ENCODE results near the gene RSPH1.

Gene RSPH1

GRCh38 chr21:42489006-42489563, 6.9 kb downstream of the RSPH1 start:
- H3K4me3 ChIP-seq (ENCODE audit: low read depth, low read length) = no peak overlapping the region
- TF ChIP-seq, protein P1, sequence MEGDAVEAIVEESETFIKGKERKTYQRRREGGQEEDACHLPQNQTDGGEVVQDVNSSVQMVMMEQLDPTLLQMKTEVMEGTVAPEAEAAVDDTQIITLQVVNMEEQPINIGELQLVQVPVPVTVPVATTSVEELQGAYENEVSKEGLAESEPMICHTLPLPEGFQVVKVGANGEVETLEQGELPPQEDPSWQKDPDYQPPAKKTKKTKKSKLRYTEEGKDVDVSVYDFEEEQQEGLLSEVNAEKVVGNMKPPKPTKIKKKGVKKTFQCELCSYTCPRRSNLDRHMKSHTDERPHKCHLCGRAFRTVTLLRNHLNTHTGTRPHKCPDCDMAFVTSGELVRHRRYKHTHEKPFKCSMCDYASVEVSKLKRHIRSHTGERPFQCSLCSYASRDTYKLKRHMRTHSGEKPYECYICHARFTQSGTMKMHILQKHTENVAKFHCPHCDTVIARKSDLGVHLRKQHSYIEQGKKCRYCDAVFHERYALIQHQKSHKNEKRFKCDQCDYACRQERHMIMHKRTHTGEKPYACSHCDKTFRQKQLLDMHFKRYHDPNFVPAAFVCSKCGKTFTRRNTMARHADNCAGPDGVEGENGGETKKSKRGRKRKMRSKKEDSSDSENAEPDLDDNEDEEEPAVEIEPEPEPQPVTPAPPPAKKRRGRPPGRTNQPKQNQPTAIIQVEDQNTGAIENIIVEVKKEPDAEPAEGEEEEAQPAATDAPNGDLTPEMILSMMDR (IDR thresholded peaks at IDR 0.05; ENCODE audit: low read depth, low read length, missing control alignments) = no peak
- in situ Hi-C loops (cut with HindIII; ENCODE audit: low sequenced_read_pairs) = no loop called here
- DNase-seq (ENCODE audit: low read depth) = no peak

- in situ Hi-C loops (cut with HindIII; ENCODE audit: low sequenced_read_pairs) = no loop called here
- no peak overlapping the region for H3K4me3 ChIP-seq (ENCODE audit: low read depth, low read length)
- TF ChIP-seq, protein P1 (IDR thresholded peaks at IDR 0.05; ENCODE audit: low read depth, low read length, missing control alignments) = no peak
- no peak for DNase-seq (ENCODE audit: low read depth)
Measured at GRCh38 chr21:42486531-42486930, 9.5 kb downstream of the RSPH1 start.

DNA sequence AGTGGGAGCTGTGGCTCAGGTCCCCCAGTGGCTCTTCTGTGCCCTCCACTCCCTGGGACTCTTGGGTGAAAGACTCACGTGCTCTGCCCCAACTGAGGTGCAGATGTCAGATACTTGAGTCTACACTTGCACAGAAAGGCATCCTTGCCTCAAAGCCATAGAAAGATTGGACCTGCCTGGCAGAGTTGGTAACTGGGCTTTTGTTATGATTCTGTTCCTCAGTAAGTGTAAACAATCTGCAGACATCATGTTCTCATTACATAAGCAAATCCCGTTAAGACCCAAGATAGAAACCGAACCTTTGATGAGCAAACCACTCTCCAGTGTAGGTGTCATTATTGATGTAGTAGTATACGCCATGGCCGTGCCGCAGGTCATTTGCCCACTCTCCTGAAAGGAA, 10.0 kb downstream of the RSPH1 start:
- in situ Hi-C loops (cut with HindIII; ENCODE audit: low sequenced_read_pairs) = no loop called here
- DNase-seq (ENCODE audit: low read depth) = no peak
- TF ChIP-seq, protein P1 (IDR thresholded peaks at IDR 0.05; ENCODE audit: low read depth, low read length, missing control alignments) = no peak
- H3K4me3 ChIP-seq (ENCODE audit: low read depth, low read length) = no peak overlapping the region

GRCh38 chr21:42484966-42485365, 11.1 kb downstream of the RSPH1 start:
- in situ Hi-C loops (cut with HindIII; ENCODE audit: low sequenced_read_pairs) = no loop called here
- DNase-seq (ENCODE audit: low read depth) = no peak
- TF ChIP-seq, protein P1 (IDR thresholded peaks at IDR 0.05; ENCODE audit: low read depth, low read length, missing control alignments) = no peak
- H3K4me3 ChIP-seq (ENCODE audit: low read depth, low read length) = no peak overlapping the region

DNA sequence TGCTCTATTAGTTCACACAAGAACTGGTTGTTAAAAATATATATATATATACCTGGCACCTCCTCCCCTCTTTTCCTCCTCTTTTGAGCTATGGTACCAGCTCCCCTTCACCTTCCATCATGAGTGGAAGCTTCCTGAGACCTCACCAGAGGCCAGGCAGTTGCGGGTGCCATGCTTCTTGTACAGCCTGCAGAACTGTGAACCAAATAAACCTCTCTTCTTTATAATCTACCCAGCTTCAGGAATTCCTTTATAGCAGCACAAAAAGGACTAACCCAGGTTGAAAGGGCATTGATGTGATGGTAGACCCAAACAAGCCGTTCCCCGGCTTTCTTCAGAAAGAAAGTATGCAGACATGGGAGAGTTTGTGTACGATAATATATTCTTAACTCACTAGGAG, 14.9 kb downstream of the RSPH1 start:
- no peak for DNase-seq (ENCODE audit: low read depth)
- in situ Hi-C loops (cut with HindIII; ENCODE audit: low sequenced_read_pairs) = no loop called here
- TF ChIP-seq, protein P1 (IDR thresholded peaks at IDR 0.05; ENCODE audit: low read depth, low read length, missing control alignments) = no peak
- no peak overlapping the region for H3K4me3 ChIP-seq (ENCODE audit: low read depth, low read length)

DNA sequence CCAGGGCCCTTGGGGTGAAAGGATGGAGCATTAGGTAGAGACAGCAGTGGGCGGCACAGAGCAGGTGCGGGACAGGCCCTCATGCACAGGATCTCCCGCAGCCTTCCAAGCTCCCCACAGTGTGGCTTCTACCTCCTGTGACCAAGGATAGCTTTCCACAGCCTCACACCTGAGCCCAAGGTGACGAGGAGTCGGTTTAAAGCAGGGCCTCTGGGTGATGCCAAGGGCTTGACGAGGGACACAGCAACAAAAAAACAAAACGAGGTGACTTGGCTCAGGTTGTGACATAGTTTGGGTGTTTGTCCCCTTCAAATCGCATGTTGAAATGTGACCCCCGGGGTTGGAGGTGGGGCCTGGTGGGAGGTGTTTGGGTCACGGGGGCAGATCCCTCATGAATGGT, 15.3 kb downstream of the RSPH1 start:
- in situ Hi-C loops (cut with HindIII; ENCODE audit: low sequenced_read_pairs) = no loop called here
- TF ChIP-seq, protein P1 (IDR thresholded peaks at IDR 0.05; ENCODE audit: low read depth, low read length, missing control alignments) = no peak
- H3K4me3 ChIP-seq (ENCODE audit: low read depth, low read length) = no peak overlapping the region
- DNase-seq (ENCODE audit: low read depth) = no peak

Data from astrocyte of the cerebellum (primary cell).